ENCODE data around the gene BEND6. TPM values are rescaled to one million over a fixed set of nuclear protein-coding genes. Genes with fewer than 3 reads are reported as not detected.

The BEND6 gene
- total RNA-seq, 1 donor from 2014 or later, result not detected

DNA sequence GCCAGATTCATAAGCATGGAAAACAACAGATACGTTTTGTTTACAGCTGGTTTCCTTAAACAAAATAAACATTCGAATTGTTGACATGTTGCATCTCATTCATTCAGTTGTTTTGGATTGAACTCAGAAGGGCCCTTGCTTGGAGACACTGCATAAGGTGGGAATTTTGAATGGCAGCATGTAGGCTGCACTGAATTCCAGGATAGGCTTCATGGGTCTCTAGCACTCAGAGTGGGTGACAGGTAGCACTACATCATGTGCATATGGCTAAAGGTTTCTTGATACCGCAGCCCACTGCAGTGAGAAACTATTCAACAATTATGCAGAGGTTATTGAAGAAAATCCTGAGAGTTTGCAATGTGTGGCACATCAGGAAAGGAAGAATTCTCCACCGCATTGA is 1.6 kb downstream of the BEND6 start:
- ATAC-seq (ENCODE audit: low read depth), result no peak
- peaks cover 2% of the 10 kb centered on the region for H3K36me3 Mint-ChIP-seq (ENCODE audit: low read depth)

DNA sequence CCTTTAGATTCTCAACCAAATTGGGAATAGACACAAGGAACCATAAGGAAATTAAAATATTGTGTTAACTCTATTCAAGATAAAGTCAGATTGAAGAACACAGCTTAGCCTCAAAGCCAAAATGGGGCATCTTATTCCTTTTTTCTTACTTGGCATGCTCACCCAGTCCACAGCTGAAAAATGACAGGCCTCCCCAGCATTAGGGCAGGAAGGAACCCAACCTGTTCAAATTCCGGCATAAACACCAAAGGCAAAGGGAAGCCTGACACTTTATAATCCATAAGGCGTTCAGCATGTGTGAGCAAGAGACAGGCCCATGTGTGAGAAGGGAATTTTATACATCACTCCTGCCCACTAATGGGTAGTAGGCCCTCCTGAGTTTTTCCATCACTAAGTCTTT is 2.9 kb downstream of the BEND6 start:
- Mint-ChIP-seq H3K4me3 (no peak overlapping the region), H3K9me3 (no peaks in the 10 kb centered on the region), H3K4me1 (peaks cover 24% of the 10 kb centered on the region), H3K36me3 (ENCODE audit: low read depth) (peaks cover 2% of the 10 kb centered on the region), H3K27ac (no peak overlapping the region), H3K27me3 (peaks cover 45% of the 10 kb centered on the region)
- TF ChIP-seq, protein P1, sequence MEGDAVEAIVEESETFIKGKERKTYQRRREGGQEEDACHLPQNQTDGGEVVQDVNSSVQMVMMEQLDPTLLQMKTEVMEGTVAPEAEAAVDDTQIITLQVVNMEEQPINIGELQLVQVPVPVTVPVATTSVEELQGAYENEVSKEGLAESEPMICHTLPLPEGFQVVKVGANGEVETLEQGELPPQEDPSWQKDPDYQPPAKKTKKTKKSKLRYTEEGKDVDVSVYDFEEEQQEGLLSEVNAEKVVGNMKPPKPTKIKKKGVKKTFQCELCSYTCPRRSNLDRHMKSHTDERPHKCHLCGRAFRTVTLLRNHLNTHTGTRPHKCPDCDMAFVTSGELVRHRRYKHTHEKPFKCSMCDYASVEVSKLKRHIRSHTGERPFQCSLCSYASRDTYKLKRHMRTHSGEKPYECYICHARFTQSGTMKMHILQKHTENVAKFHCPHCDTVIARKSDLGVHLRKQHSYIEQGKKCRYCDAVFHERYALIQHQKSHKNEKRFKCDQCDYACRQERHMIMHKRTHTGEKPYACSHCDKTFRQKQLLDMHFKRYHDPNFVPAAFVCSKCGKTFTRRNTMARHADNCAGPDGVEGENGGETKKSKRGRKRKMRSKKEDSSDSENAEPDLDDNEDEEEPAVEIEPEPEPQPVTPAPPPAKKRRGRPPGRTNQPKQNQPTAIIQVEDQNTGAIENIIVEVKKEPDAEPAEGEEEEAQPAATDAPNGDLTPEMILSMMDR (IDR thresholded peaks at IDR 0.05), result no peak
- ChIA-PET CTCF (no interaction called here), POLR2A (no interaction called here)
- no peak for ATAC-seq (ENCODE audit: low read depth)
- intact Hi-C loops (cut with micrococcal nuclease), result no loop called here
- no peak for DNase-seq

More for the DNA sequence above, 1.6 kb downstream of the BEND6 start:
- no peak overlapping the region for H3K27ac Mint-ChIP-seq
- no peaks in the 10 kb centered on the region for H3K9me3 Mint-ChIP-seq
- CTCF ChIA-PET, result no interaction called here
- POLR2A ChIA-PET, result no interaction called here
- no peak overlapping the region for H3K4me3 Mint-ChIP-seq
- H3K27me3 Mint-ChIP-seq, result peaks cover 55% of the 10 kb centered on the region
- DNase-seq, result no peak
- H3K4me1 Mint-ChIP-seq, result peaks cover 25% of the 10 kb centered on the region
- intact Hi-C loops (cut with micrococcal nuclease), result no loop called here
- TF ChIP-seq, protein P1 (IDR thresholded peaks at IDR 0.05), result no peak

DNA sequence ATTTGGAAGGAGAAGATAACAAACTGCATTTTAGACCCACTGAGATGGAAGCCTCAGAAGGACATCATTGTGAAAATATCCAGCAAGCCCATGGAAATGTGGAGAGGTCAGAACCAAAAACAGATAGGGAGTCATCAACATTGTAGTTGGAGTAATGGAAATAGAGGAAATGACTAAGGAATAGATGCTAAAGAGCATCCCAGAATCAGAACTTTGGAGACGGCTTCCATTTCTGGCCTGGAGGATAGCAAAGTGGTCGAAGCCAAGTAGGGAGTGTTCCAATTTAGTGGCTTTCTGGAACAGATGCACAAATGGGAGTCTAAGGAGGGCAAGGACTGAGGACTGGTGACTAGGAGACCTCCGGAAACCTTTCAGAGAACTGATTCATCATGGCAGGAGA is 3.6 kb downstream of the BEND6 start:
- H3K27ac Mint-ChIP-seq, result no peak overlapping the region
- POLR2A ChIA-PET, result no interaction called here
- peaks cover 17% of the 10 kb centered on the region for H3K4me1 Mint-ChIP-seq
- H3K36me3 Mint-ChIP-seq (ENCODE audit: low read depth), result peaks cover 2% of the 10 kb centered on the region
- intact Hi-C loops (cut with micrococcal nuclease), result no loop called here
- peaks cover 39% of the 10 kb centered on the region for H3K27me3 Mint-ChIP-seq
- no peaks in the 10 kb centered on the region for H3K9me3 Mint-ChIP-seq
- DNase-seq (no peak), ATAC-seq (ENCODE audit: low read depth) (no peak)
- H3K4me3 Mint-ChIP-seq, result no peak overlapping the region
- CTCF ChIA-PET, result no interaction called here
- TF ChIP-seq, protein P1 (IDR thresholded peaks at IDR 0.05), result no peak

DNA sequence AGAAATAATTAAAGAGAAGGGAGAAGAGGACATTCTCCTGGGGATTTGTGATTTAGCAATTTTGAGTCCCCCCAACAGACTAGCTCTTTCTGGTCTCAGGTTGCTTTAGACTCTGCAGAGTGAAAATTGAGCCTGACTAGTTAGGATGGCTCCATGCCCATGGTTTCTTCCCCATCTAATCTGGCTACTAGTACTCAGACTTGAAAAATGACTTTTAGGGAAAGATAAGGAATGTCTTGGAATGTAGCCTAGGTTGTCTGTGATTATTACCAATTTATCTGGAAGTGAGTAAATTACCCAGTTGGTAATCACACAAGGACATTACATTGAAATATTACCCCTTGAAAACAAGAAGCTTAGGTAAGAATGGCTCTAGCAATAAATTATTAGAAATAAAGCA is 4.2 kb downstream of the BEND6 start:
- TF ChIP-seq, protein P1 (IDR thresholded peaks at IDR 0.05), result no peak
- no peak overlapping the region for H3K27ac Mint-ChIP-seq
- intact Hi-C loops (cut with micrococcal nuclease), result no loop called here
- H3K36me3 Mint-ChIP-seq (ENCODE audit: low read depth), result peaks cover 2% of the 10 kb centered on the region
- ChIA-PET CTCF (no interaction called here), POLR2A (no interaction called here)
- no peaks in the 10 kb centered on the region for H3K9me3 Mint-ChIP-seq
- ATAC-seq (ENCODE audit: low read depth), result no peak
- H3K27me3 Mint-ChIP-seq, result peaks cover 34% of the 10 kb centered on the region
- no peak for DNase-seq
- peaks cover 11% of the 10 kb centered on the region for H3K4me1 Mint-ChIP-seq
- no peak overlapping the region for H3K4me3 Mint-ChIP-seq

DNA sequence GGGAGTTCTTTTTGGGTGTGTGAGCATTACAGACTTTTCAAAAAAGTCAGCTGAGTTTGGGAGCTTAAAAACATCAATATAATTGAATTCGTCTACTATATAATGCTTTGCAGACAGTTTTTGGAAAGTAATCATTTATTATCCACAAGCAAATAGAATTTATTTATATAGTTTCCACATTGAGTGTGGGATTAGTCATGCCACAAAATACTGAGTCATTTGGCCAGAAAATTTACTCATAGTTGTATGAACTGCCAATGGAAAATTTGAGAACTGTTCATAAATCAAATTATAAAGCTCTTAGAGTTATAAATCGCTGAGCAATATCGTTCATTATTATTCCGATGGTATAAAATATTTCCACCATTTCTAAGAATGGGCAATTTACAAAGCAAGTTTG is 5.0 kb downstream of the BEND6 start:
- Mint-ChIP-seq H3K4me3 (no peak overlapping the region), H3K36me3 (ENCODE audit: low read depth) (no peaks in the 10 kb centered on the region), H3K4me1 (peaks cover 8% of the 10 kb centered on the region), H3K27me3 (peaks cover 32% of the 10 kb centered on the region), H3K9me3 (no peaks in the 10 kb centered on the region), H3K27ac (no peak overlapping the region)
- no peak for ATAC-seq (ENCODE audit: low read depth)
- intact Hi-C loops (cut with micrococcal nuclease), result no loop called here
- TF ChIP-seq, protein P1 (IDR thresholded peaks at IDR 0.05), result no peak
- ChIA-PET POLR2A (no interaction called here), CTCF (no interaction called here)
- DNase-seq, result no peak

All from activated B cell treated with CpG ODN at 0.5 μM for 24 hours (primary cell).